Endodermal cell (in vitro differentiated cells): ENCODE measurements around the gene RPTOR. TPM values are rescaled to one million over a fixed set of nuclear protein-coding genes. Genes with fewer than 3 reads are reported as not detected.

Experiments used
- DNase-seq: peaks from one replicate; pipeline ENCODE4 v3.0.0-alpha.2; 2017
- H3K27ac ChIP-seq: 2 replicates; pipeline ENCODE4 v1.5.1; 2013; ENCODE audit warnings: mild to moderate bottlenecking, low read depth, low read length, moderate library complexity
- H3K27me3 ChIP-seq: 2 replicates; pipeline ENCODE4 v1.6.1; 2013; ENCODE audit warnings: mild to moderate bottlenecking, low read length, moderate library complexity; ENCODE audit not compliant: insufficient read depth, control insufficient read depth, poor library complexity, severe bottlenecking
- H3K36me3 ChIP-seq: 2 replicates; pipeline ENCODE4 v1.7.0; 2013; ENCODE audit warnings: mild to moderate bottlenecking, low read length, moderate library complexity; ENCODE audit not compliant: control insufficient read depth, insufficient read depth
- H3K4me1 ChIP-seq: one replicate; pipeline ENCODE4 v1.7.0; 2013; ENCODE audit warnings: low read length; ENCODE audit not compliant: control insufficient read depth, insufficient read depth
- H3K4me3 ChIP-seq: 2 replicates; pipeline ENCODE4 v1.5.1; 2013; ENCODE audit warnings: mild to moderate bottlenecking, low read length, moderate library complexity
- H3K9ac ChIP-seq: 2 replicates; pipeline ENCODE4 v1.6.1; 2013; ENCODE audit warnings: mild to moderate bottlenecking, low read length, moderate library complexity; ENCODE audit not compliant: poor library complexity, severe bottlenecking; ENCODE audit errors: extremely low read depth
- H3K9me3 ChIP-seq: 2 replicates; pipeline ENCODE4 v1.6.1; 2013; ENCODE audit warnings: mild to moderate bottlenecking, low read length, moderate library complexity; ENCODE audit not compliant: control insufficient read depth
- H3K27ac Mint-ChIP-seq: 2 replicates; pipeline ENCODE4 v1.8.0; 2020; ENCODE audit warnings: mixed read lengths
- H3K27me3 Mint-ChIP-seq: 2 replicates; pipeline ENCODE4 v1.8.0; 2021; ENCODE audit warnings: mild to moderate bottlenecking, mixed read lengths; ENCODE audit not compliant: insufficient read depth
- H3K36me3 Mint-ChIP-seq: 2 replicates; pipeline ENCODE4 v1.8.0; 2020; ENCODE audit warnings: low read depth, mixed read lengths
- H3K4me1 Mint-ChIP-seq: 2 replicates; pipeline ENCODE4 v1.8.0; 2020; ENCODE audit warnings: mixed read lengths
- H3K4me3 Mint-ChIP-seq: 2 replicates; pipeline ENCODE4 v1.8.0; 2020; ENCODE audit warnings: mild to moderate bottlenecking, moderate library complexity, mixed read lengths
- H3K9me3 Mint-ChIP-seq: 2 replicates; pipeline ENCODE4 v1.8.0; 2020; ENCODE audit warnings: mild to moderate bottlenecking, mixed read lengths
- CTCF ChIP-seq: fragments of 200-600 bp; sonication (generic); conservative IDR thresholded peaks from 2 replicates; pipeline ENCODE4 v1.5.0; 2021; ENCODE audit warnings: antibody characterized with exemption, mild to moderate bottlenecking
- WGBS, 2 experiments: methylation state at CpG; one replicate each; pipeline versions ENCODE4 v1.1.5 to v1.1.7; 2013; ENCODE audit warnings: missing lambda C conversion rate in 2 of 2, mixed read lengths in 1 of 2; ENCODE audit not compliant: insufficient coverage in 1 of 2, insufficient read length in 1 of 2; 5-methylcytosine and 5-hydroxymethylcytosine counted together
- total RNA-seq, 2 donors: library from RNA; stranded (reverse); fragmentation: NEBNext Ultra II Directional in 1 of 2; extraction: Animal tissue kit (Norgen Biotek cat#: 25700) in 1 of 2; gene quantifications; 2 replicates in 1 of 2; 3 replicates in 1 of 2; pipeline ENCODE4 v1.2.1, GENCODE V29; 2021

The RPTOR gene
- total RNA-seq, 2 donors from 2014 or later = 45.1 to 53.4 TPM

DNA sequence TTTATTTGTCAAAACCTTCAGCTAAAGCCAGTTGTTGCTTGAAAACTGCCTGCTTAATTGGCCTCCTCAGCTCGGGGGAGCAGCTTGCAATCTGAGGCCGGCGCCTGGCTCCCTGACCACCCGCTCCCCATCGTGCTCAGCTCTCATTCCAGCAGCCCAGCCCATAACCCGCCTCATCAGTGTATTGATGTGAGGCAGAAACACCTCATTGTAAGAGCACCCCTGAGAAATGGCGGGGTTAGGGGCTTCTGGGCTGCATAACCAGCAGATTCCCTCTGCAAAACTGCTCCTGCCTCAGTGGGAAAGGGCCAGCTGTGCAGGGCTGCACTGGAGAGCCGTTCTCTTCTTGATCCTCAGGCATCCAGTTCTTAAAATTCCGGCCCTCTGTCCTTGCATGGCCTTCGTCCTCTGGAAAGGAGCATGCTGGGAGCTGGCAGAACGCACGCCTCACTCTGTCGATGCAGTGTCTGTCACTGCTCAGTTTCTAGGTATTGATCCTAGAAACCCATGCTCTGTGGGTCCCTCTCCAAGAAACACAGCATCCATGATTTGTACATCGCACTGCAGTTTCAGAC, 333.2 kb downstream of the RPTOR start:
- Histone ChIP-seq H3K4me3 (no peak overlapping the region), H3K27me3 (no peaks in the 10 kb centered on the region), H3K27ac (no peak overlapping the region), H3K9ac (no peak overlapping the region), H3K9me3 (no peaks in the 10 kb centered on the region), H3K36me3 (peaks cover 14% of the 10 kb centered on the region), H3K4me1 (no peaks in the 10 kb centered on the region)
- Mint-ChIP-seq H3K36me3 (peaks cover 44% of the 10 kb centered on the region), H3K4me3 (no peak overlapping the region), H3K9me3 (no peaks in the 10 kb centered on the region), H3K4me1 (peaks cover 8% of the 10 kb centered on the region), H3K27me3 (no peaks in the 10 kb centered on the region), H3K27ac (no peak overlapping the region)
- no peak for TF ChIP-seq CTCF
- peak; percentile 46 for DNase-seq
- 91 to 93% methylated on average over 14 of the region's 14 CpGs for WGBS, 2 experiments

GRCh38 chr17:80878876-80879722, 334.5 kb downstream of the RPTOR start:
- Mint-ChIP-seq H3K9me3 (no peaks in the 10 kb centered on the region), H3K4me1 (no peaks in the 10 kb centered on the region), H3K27me3 (no peaks in the 10 kb centered on the region), H3K4me3 (no peak overlapping the region), H3K27ac (peak overlapping the region; percentile 58), H3K36me3 (peaks cover 42% of the 10 kb centered on the region)
- TF ChIP-seq CTCF = no peak
- Histone ChIP-seq H3K4me3 (no peak overlapping the region), H3K9me3 (no peaks in the 10 kb centered on the region), H3K36me3 (peaks cover 22% of the 10 kb centered on the region), H3K4me1 (no peaks in the 10 kb centered on the region), H3K27ac (no peak overlapping the region), H3K9ac (no peak overlapping the region), H3K27me3 (no peaks in the 10 kb centered on the region)
- peak; percentile 46 for DNase-seq
- 90 to 93% methylated on average over 25 to 30 of the region's 31 CpGs for WGBS, 2 experiments

- H3K4me1 Mint-ChIP-seq = no peaks in the 10 kb centered on the region
- Histone ChIP-seq H3K27me3 (no peaks in the 10 kb centered on the region), H3K36me3 (peaks cover 20% of the 10 kb centered on the region), H3K27ac (peak overlapping the region; percentile 63), H3K9ac (no peak overlapping the region), H3K4me3 (no peak overlapping the region), H3K4me1 (no peaks in the 10 kb centered on the region), H3K9me3 (no peaks in the 10 kb centered on the region)
- TF ChIP-seq CTCF = no peak
- WGBS, 2 experiments = 86 to 91% methylated on average over 24 to 35 of the region's 35 CpGs
- no peaks in the 10 kb centered on the region for H3K27me3 Mint-ChIP-seq
- H3K36me3 Mint-ChIP-seq = peaks cover 39% of the 10 kb centered on the region
- no peak overlapping the region for H3K4me3 Mint-ChIP-seq
- no peak for DNase-seq
- no peaks in the 10 kb centered on the region for H3K9me3 Mint-ChIP-seq
- H3K27ac Mint-ChIP-seq = peak overlapping the region; percentile 58
These were observed 335.3 kb downstream of the RPTOR start for GRCh38 chr17:80879723-80880647.
